Glutamatergic neuron (in vitro differentiated cells): Measurements from ENCODE around the gene ITGB6. TPM values are rescaled to one million over a fixed set of nuclear protein-coding genes. Genes with fewer than 3 reads are reported as not detected.

Experiments used
- DNase-seq: peaks from one replicate; pipeline ENCODE4 v3.0.0; 2022
- H3K27ac Mint-ChIP-seq: one replicate; pipeline ENCODE4 v1.8.0; 2020; ENCODE audit warnings: mild to moderate bottlenecking, mixed read lengths, inconsistent platforms; ENCODE audit not compliant: unreplicated experiment
- H3K27me3 Mint-ChIP-seq: one replicate; pipeline ENCODE4 v1.8.0; 2020; ENCODE audit warnings: mild to moderate bottlenecking, moderate library complexity, mixed read lengths, inconsistent platforms; ENCODE audit not compliant: unreplicated experiment
- H3K36me3 Mint-ChIP-seq: one replicate; pipeline ENCODE4 v1.8.0; 2020; ENCODE audit warnings: mild to moderate bottlenecking, mixed read lengths, inconsistent platforms; ENCODE audit not compliant: unreplicated experiment
- H3K4me1 Mint-ChIP-seq: one replicate; pipeline ENCODE4 v1.8.0; 2020; ENCODE audit warnings: mild to moderate bottlenecking, low read depth, mixed read lengths, inconsistent platforms; ENCODE audit not compliant: unreplicated experiment
- H3K4me3 Mint-ChIP-seq: one replicate; pipeline ENCODE4 v1.8.0; 2020; ENCODE audit warnings: mild to moderate bottlenecking, mixed read lengths, inconsistent platforms; ENCODE audit not compliant: unreplicated experiment
- H3K9me3 Mint-ChIP-seq: one replicate; pipeline ENCODE4 v1.8.0; 2020; ENCODE audit warnings: mild to moderate bottlenecking, moderate library complexity, mixed read lengths, inconsistent platforms; ENCODE audit not compliant: unreplicated experiment
- total RNA-seq: library from RNA; stranded (reverse); fragmentation: NEBNext Ultra II Directional; extraction: Animal tissue kit (Norgen Biotek cat#: 25700); gene quantifications from one replicate; pipeline ENCODE4 v1.2.1, GENCODE V29; 2021; ENCODE audit not compliant: unreplicated experiment
- TF ChIP-seq, protein P1 (sequence below): fragments of 200-600 bp; sonication (generic); IDR thresholded peaks from one replicate; pipeline ENCODE4 v1.5.0; 2021; ENCODE audit not compliant: partially characterized antibody, unreplicated experiment

Gene ITGB6
- total RNA-seq, 1 donor from 2014 or later = not detected

DNA sequence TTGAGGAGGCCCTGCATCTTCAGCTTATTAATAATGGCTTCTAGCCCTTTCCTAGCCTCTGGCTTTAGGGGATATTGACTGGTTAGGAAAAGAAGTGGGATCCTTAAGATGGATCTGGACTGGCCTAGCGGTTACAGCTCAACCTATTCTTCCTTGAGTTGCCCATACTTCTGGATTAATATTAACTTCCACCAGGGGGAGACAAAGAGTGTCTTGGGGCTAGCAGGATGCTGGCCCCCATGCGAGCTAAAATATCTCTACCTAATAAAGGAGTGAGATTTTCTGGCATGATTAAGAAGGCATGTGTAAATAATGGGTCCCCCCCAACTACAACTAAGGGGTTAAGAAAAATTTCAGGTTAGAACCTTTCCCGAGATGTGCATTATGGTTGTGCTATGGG, 114.4 kb downstream of the ITGB6 start:
- Mint-ChIP-seq H3K27ac (no peak overlapping the region), H3K4me3 (no peak overlapping the region), H3K36me3 (peaks cover 35% of the 10 kb centered on the region), H3K27me3 (peaks cover 2% of the 10 kb centered on the region), H3K9me3 (peaks cover 12% of the 10 kb centered on the region), H3K4me1 (no peaks in the 10 kb centered on the region)
- no peak for DNase-seq
- TF ChIP-seq, protein P1, sequence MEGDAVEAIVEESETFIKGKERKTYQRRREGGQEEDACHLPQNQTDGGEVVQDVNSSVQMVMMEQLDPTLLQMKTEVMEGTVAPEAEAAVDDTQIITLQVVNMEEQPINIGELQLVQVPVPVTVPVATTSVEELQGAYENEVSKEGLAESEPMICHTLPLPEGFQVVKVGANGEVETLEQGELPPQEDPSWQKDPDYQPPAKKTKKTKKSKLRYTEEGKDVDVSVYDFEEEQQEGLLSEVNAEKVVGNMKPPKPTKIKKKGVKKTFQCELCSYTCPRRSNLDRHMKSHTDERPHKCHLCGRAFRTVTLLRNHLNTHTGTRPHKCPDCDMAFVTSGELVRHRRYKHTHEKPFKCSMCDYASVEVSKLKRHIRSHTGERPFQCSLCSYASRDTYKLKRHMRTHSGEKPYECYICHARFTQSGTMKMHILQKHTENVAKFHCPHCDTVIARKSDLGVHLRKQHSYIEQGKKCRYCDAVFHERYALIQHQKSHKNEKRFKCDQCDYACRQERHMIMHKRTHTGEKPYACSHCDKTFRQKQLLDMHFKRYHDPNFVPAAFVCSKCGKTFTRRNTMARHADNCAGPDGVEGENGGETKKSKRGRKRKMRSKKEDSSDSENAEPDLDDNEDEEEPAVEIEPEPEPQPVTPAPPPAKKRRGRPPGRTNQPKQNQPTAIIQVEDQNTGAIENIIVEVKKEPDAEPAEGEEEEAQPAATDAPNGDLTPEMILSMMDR = no peak

DNA sequence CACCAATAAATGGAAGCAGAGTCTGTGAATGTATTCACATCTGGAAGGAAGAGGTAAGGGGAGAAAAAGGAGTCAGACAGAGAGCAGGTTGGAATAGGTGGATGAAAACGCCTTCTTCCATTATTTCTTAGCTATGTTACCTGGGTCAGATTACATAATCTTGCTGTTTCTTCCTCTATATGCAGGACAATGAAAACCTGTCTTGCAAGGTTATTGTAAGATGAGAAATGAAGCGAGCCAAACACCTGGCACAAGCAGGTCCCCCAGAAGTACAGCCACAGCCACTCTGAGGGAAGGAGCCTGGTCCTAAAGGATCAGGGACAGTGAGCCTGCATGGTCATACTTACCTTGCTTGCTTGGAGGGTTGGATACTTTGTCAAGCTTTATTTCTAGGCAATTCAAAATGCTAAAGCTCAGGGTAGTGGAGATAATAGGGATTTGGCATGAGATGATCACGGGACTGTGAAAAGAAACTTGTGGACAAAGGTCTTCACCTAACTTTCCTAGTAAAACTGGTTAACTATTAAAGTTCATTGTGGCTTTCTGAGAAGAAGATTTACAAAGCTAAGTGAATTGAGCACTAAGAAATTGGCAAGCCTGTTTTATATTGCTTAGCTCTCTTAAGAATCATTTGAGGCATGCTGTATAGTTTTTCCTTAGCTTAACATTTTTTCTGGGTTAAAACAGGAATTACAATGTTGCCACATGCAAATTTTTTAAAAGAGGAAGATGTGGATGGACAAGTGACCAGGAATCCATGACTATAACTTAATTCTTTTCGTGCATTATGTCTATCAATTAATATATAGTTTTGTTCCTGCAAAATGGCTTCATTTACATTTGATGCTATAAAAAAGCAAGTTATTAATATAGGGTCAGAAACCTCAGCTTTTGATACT, 121.9 kb downstream of the ITGB6 start:
- DNase-seq = no peak
- Mint-ChIP-seq H3K9me3 (peaks cover 2% of the 10 kb centered on the region), H3K36me3 (peaks cover 5% of the 10 kb centered on the region), H3K4me1 (no peaks in the 10 kb centered on the region), H3K27me3 (no peaks in the 10 kb centered on the region), H3K27ac (no peak overlapping the region), H3K4me3 (no peak overlapping the region)
- TF ChIP-seq, protein P1 = no peak

DNA sequence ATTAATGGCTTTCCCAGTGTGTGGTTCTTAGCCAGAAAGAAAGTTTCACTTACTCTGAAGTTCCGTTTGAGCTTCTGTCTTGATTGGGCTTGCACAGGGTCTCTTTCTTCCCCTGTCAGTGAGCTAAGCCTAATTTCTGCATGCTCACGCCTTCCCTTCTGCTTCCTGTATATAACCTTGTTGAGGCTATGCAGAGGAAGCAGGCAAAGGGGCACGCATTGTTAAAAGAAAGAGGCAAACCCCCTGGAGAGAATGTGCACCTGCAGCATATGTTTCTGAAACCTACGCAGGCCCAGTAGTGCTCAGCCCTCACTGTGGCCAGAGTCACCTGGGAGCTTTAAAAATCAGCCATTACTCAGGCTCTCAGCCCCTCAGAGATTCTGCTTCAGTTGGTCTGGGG, 123.2 kb downstream of the ITGB6 start:
- TF ChIP-seq, protein P1 = no peak
- Mint-ChIP-seq H3K4me3 (no peak overlapping the region), H3K36me3 (peaks cover 5% of the 10 kb centered on the region), H3K27me3 (no peaks in the 10 kb centered on the region), H3K9me3 (peaks cover 2% of the 10 kb centered on the region), H3K27ac (no peak overlapping the region), H3K4me1 (no peaks in the 10 kb centered on the region)
- no peak for DNase-seq

DNA sequence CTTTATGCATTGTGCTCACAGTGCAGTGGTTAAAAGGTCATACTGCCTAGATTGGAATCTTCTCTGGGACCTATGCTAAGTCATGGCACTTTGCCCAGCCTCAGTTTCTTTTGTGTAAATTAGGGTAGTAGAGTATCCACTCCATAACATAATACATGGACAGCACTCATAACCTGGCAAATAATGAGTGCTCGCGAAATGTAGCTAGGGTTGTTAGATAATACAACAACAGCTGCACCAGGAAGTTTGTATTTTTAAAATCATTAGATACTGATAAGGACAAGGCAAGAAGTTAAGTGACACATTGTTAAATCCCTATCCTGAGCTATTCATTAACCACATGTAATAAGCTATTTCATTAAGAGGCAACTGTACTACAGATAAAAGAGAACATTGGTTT, 123.8 kb downstream of the ITGB6 start:
- no peaks in the 10 kb centered on the region for H3K9me3 Mint-ChIP-seq
- peaks cover 5% of the 10 kb centered on the region for H3K36me3 Mint-ChIP-seq
- no peak overlapping the region for H3K27ac Mint-ChIP-seq
- H3K4me1 Mint-ChIP-seq = no peaks in the 10 kb centered on the region
- DNase-seq = no peak
- no peak overlapping the region for H3K4me3 Mint-ChIP-seq
- TF ChIP-seq, protein P1 = no peak
- H3K27me3 Mint-ChIP-seq = no peaks in the 10 kb centered on the region

DNA sequence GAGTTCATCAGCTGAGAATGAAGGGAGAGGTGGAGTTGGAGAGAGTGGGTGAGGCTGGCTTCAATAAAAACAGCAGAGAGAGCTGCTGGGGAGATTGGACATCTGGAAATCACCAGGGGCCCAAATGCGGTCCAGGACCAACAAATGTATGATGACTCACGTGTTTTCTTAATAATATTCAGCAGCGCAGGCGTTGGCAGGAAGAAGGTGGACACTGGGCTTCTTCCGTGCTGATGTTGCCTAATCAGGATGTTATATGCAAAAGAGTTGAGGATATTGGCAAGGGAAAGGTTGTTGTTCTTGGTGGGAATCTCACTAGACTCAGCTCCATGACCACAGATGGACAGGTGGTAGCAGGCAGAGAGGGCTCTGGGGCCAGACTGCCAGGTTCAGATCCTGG, 124.9 kb downstream of the ITGB6 start:
- no peaks in the 10 kb centered on the region for H3K36me3 Mint-ChIP-seq
- H3K4me1 Mint-ChIP-seq = no peaks in the 10 kb centered on the region
- no peak overlapping the region for H3K4me3 Mint-ChIP-seq
- H3K27me3 Mint-ChIP-seq = peaks cover 2% of the 10 kb centered on the region
- no peaks in the 10 kb centered on the region for H3K9me3 Mint-ChIP-seq
- TF ChIP-seq, protein P1 = no peak
- no peak overlapping the region for H3K27ac Mint-ChIP-seq
- no peak for DNase-seq
